ENCODE results near the gene ANOS1. TPM values are rescaled to one million over a fixed set of nuclear protein-coding genes. Genes with fewer than 3 reads are reported as not detected.

Gene ANOS1
- total RNA-seq, 1 donor = under 0.01 TPM

DNA sequence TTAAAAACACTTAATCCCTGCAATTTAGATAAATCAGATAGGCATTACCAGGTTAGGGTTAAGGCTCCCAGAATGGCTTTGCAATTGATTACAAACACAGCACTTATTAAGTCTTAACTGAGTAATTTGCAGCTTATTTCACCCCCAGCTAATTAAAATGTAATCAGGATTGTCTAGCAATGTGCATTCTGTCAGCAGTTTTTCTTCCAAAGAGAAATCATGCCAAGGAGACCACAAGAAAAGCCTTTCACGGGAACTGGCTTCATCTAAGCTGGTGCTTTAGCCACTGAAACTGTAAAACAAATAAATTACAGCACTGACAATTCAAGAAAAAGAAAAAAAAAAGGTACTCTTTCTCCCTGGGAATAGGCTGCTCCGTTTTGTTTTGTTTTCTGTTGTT lies 2.1 kb downstream of the ANOS1 start:
- no peaks in the 10 kb centered on the region for H3K9me3 ChIP-seq (ENCODE audit: low read depth, low read length)
- no peak overlapping the region for H3K4me3 ChIP-seq (ENCODE audit: low read length)
- peaks cover 9% of the 10 kb centered on the region for H3K27me3 ChIP-seq (ENCODE audit: insufficient read depth, low read length)
- H3K4me1 ChIP-seq (ENCODE audit: insufficient read depth, low read length) = peaks cover 9% of the 10 kb centered on the region

DNA sequence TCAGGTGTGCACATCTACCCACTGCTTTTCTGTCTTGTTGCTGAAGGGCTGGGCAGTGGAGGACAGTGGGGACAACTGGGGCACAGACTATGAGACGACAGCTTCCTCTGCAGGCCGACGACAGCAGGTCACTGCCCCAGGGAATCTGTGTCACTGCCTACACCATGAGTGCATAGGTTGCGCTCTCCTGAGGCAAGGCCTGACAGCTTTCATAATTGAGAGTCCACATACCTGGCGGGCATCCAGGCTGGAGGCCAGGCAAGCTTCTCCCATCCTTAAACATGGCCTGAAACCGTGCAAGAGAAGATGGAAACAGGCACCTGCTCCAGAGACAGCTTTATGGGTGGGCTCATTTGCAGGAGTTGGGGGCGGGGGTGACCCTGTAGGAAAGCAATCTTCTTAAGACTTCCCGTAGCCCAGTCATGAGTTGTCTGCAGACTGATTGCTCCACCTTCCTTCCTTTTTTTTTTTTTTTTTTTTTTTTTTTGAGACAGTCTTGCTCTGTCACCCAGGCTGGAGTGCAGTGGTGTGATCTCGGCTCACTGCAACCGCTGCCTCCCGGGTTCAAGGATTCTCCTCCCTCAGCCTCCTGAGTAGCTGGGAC lies 2.9 kb downstream of the ANOS1 start:
- H3K4me1 ChIP-seq (ENCODE audit: insufficient read depth, low read length) = peaks cover 9% of the 10 kb centered on the region
- H3K4me3 ChIP-seq (ENCODE audit: low read length) = no peak overlapping the region
- H3K27me3 ChIP-seq (ENCODE audit: insufficient read depth, low read length) = peaks cover 9% of the 10 kb centered on the region
- H3K9me3 ChIP-seq (ENCODE audit: low read depth, low read length) = no peaks in the 10 kb centered on the region

GRCh38 chrX:8726031-8726652 lies 5.8 kb downstream of the ANOS1 start:
- H3K9me3 ChIP-seq (ENCODE audit: low read depth, low read length) = no peaks in the 10 kb centered on the region
- no peak overlapping the region for H3K4me3 ChIP-seq (ENCODE audit: low read length)
- H3K27me3 ChIP-seq (ENCODE audit: insufficient read depth, low read length) = peaks cover 4% of the 10 kb centered on the region
- H3K4me1 ChIP-seq (ENCODE audit: insufficient read depth, low read length) = peaks cover 9% of the 10 kb centered on the region

- H3K4me1 ChIP-seq (ENCODE audit: insufficient read depth, low read length) = peaks cover 9% of the 10 kb centered on the region
- no peaks in the 10 kb centered on the region for H3K27me3 ChIP-seq (ENCODE audit: insufficient read depth, low read length)
- no peaks in the 10 kb centered on the region for H3K9me3 ChIP-seq (ENCODE audit: low read depth, low read length)
- H3K4me3 ChIP-seq (ENCODE audit: low read length) = no peak overlapping the region
Measured at GRCh38 chrX:8724300-8724699, 7.6 kb downstream of the ANOS1 start.

- Histone ChIP-seq H3K4me3 (ENCODE audit: low read length) (no peak overlapping the region), H3K27me3 (ENCODE audit: insufficient read depth, low read length) (no peaks in the 10 kb centered on the region), H3K9me3 (ENCODE audit: low read depth, low read length) (no peaks in the 10 kb centered on the region), H3K4me1 (ENCODE audit: insufficient read depth, low read length) (no peaks in the 10 kb centered on the region)
Measured at GRCh38 chrX:8721536-8721935, 10.4 kb downstream of the ANOS1 start.

DNA sequence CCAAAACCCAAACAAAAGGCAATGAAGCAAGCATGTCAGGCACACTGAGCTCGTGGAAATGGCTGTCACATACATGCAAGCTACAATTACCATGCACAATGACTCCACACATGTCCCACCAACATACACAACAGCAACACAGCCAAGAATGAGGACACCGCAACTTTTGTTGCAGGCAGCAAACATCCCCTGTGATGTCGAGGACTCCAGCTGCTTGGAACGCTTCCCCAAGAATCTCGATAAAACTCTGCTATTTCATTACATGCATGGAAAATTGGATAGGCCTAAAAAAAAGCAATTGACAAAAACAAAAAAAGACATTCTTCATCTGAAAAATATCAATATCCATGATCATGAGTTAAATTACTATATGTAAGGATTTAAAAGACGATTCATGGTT lies 11.8 kb downstream of the ANOS1 start:
- H3K9me3 ChIP-seq (ENCODE audit: low read depth, low read length) = no peaks in the 10 kb centered on the region
- H3K27me3 ChIP-seq (ENCODE audit: insufficient read depth, low read length) = no peaks in the 10 kb centered on the region
- H3K4me3 ChIP-seq (ENCODE audit: low read length) = no peak overlapping the region
- no peaks in the 10 kb centered on the region for H3K4me1 ChIP-seq (ENCODE audit: insufficient read depth, low read length)

- no peaks in the 10 kb centered on the region for H3K9me3 ChIP-seq (ENCODE audit: low read depth, low read length)
Measured at GRCh38 chrX:8717354-8717753, 14.6 kb downstream of the ANOS1 start.

GRCh38 chrX:8714164-8714563 lies 17.8 kb downstream of the ANOS1 start:
- Histone ChIP-seq H3K27me3 (ENCODE audit: insufficient read depth, low read length) (no peaks in the 10 kb centered on the region), H3K4me1 (ENCODE audit: insufficient read depth, low read length) (no peaks in the 10 kb centered on the region), H3K9me3 (ENCODE audit: low read depth, low read length) (no peaks in the 10 kb centered on the region), H3K4me3 (ENCODE audit: low read length) (no peak overlapping the region)

More at GRCh38 chrX:8717354-8717753, 14.6 kb downstream of the ANOS1 start:
- H3K4me3 ChIP-seq (ENCODE audit: low read length) = no peak overlapping the region
- no peaks in the 10 kb centered on the region for H3K27me3 ChIP-seq (ENCODE audit: insufficient read depth, low read length)
- H3K4me1 ChIP-seq (ENCODE audit: insufficient read depth, low read length) = no peaks in the 10 kb centered on the region

GRCh38 chrX:8711401-8711800 lies 20.5 kb downstream of the ANOS1 start:
- no peak overlapping the region for H3K4me3 ChIP-seq (ENCODE audit: low read length)
- H3K27me3 ChIP-seq (ENCODE audit: insufficient read depth, low read length) = no peaks in the 10 kb centered on the region
- no peaks in the 10 kb centered on the region for H3K4me1 ChIP-seq (ENCODE audit: insufficient read depth, low read length)
- no peaks in the 10 kb centered on the region for H3K9me3 ChIP-seq (ENCODE audit: low read depth, low read length)

DNA sequence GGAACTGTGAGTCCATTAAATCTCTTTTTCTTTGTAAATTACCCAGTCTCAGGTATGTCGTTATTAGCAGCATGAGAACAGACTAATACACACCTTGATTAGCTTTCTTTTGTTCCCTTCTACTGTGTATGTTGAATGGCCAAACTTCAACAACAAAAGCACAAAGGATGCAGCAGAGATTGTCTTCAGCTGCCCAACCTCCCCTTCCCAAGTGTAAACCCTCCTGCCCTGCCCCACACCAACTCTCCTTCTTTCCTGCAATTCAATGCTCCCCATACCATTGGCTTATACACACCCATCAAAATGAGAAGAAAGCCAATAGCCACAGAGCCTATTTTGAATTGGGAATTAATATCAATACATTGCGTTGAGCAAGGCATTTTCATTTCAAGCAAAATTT lies 27.8 kb downstream of the ANOS1 start:
- Histone ChIP-seq H3K4me3 (ENCODE audit: low read length) (no peak overlapping the region), H3K27me3 (ENCODE audit: insufficient read depth, low read length) (no peaks in the 10 kb centered on the region), H3K9me3 (ENCODE audit: low read depth, low read length) (no peaks in the 10 kb centered on the region), H3K4me1 (ENCODE audit: insufficient read depth, low read length) (no peaks in the 10 kb centered on the region)

DNA sequence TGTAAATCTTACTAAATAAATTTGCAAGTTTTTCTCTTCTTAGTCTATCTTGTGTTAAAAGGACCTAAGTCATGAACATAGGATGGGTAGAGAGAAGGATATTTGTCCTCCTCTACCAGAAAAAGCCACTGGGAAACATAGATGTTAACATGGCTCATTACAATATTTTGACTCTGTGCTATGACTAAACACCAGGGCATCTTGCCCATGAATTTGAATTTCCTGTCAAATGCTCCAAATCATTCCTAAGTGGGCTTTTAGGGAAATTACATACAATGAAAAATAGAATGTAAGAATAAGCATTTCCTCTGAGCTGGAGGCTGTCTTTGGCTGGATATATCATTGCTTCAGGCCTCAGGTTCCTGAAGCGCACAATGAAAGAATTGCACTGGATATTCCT lies 39.1 kb downstream of the ANOS1 start:
- no peaks in the 10 kb centered on the region for H3K9me3 ChIP-seq (ENCODE audit: low read depth, low read length)
- no peaks in the 10 kb centered on the region for H3K27me3 ChIP-seq (ENCODE audit: insufficient read depth, low read length)
- H3K4me3 ChIP-seq (ENCODE audit: low read length) = no peak overlapping the region
- H3K4me1 ChIP-seq (ENCODE audit: insufficient read depth, low read length) = no peaks in the 10 kb centered on the region

DNA sequence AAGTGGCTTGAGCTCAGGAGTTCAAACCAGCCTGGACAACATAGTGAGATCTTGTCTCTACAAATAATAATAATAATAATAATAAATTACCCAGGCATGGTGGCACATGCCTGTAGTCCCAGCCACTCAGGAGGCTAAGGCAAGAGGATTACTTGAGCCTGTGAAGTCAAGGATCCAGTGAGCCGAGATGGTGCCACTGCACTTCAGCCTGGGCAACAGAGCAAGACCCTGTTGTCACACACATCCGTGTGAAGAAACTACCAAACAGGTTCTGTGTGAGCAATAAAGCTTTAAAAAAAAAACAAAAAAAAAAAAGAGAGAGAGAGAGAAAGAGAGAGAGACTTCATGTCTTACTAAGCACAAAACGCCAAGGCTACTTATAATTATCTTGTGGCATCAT lies 42.5 kb downstream of the ANOS1 start:
- H3K4me3 ChIP-seq (ENCODE audit: low read length) = no peak overlapping the region
- no peaks in the 10 kb centered on the region for H3K9me3 ChIP-seq (ENCODE audit: low read depth, low read length)
- H3K27me3 ChIP-seq (ENCODE audit: insufficient read depth, low read length) = no peaks in the 10 kb centered on the region
- no peaks in the 10 kb centered on the region for H3K4me1 ChIP-seq (ENCODE audit: insufficient read depth, low read length)

- Histone ChIP-seq H3K4me1 (ENCODE audit: insufficient read depth, low read length) (no peaks in the 10 kb centered on the region), H3K9me3 (ENCODE audit: low read depth, low read length) (no peaks in the 10 kb centered on the region), H3K27me3 (ENCODE audit: insufficient read depth, low read length) (no peaks in the 10 kb centered on the region), H3K4me3 (ENCODE audit: low read length) (no peak overlapping the region)
Measured at GRCh38 chrX:8688776-8689175, 43.2 kb downstream of the ANOS1 start.

- Histone ChIP-seq H3K9me3 (ENCODE audit: low read depth, low read length) (no peaks in the 10 kb centered on the region), H3K27me3 (ENCODE audit: insufficient read depth, low read length) (no peaks in the 10 kb centered on the region), H3K4me1 (ENCODE audit: insufficient read depth, low read length) (no peaks in the 10 kb centered on the region), H3K4me3 (ENCODE audit: low read length) (no peak overlapping the region)
Measured at GRCh38 chrX:8684201-8684965, 47.6 kb downstream of the ANOS1 start.

DNA sequence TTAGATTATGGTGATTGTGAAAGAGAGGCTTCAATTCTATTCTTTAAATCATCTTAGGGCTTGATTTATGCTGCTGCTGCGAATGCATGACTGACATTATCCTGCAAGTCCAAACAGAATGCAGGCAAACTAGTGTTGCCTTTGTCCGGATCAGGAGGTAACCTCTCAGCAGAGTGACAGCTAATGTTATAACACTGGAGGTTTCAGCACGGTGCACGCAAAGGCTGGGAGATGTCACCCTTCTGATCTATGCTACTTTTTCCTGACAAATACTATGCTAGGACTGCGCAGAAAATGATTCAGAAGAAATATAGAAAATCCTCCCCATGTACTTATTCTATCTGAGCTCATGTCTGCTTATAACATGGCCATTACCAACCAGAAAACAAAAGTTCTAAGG lies 48.2 kb downstream of the ANOS1 start:
- no peaks in the 10 kb centered on the region for H3K4me1 ChIP-seq (ENCODE audit: insufficient read depth, low read length)
- no peak overlapping the region for H3K4me3 ChIP-seq (ENCODE audit: low read length)
- no peaks in the 10 kb centered on the region for H3K27me3 ChIP-seq (ENCODE audit: insufficient read depth, low read length)
- no peaks in the 10 kb centered on the region for H3K9me3 ChIP-seq (ENCODE audit: low read depth, low read length)

GRCh38 chrX:8679550-8679949 lies 52.4 kb downstream of the ANOS1 start:
- Histone ChIP-seq H3K4me3 (ENCODE audit: low read length) (no peak overlapping the region), H3K4me1 (ENCODE audit: insufficient read depth, low read length) (no peaks in the 10 kb centered on the region), H3K27me3 (ENCODE audit: insufficient read depth, low read length) (no peaks in the 10 kb centered on the region), H3K9me3 (ENCODE audit: low read depth, low read length) (no peaks in the 10 kb centered on the region)
